DMS 273 (cell line): ENCODE results near the gene TMEM176A.

ENCODE experiments used
- DNase-seq: peaks from one replicate; lab custom pipeline; 2025; ENCODE audit not compliant: unreplicated experiment; lab: John Stamatoyannopoulos, UW

The TMEM176A gene

DNA sequence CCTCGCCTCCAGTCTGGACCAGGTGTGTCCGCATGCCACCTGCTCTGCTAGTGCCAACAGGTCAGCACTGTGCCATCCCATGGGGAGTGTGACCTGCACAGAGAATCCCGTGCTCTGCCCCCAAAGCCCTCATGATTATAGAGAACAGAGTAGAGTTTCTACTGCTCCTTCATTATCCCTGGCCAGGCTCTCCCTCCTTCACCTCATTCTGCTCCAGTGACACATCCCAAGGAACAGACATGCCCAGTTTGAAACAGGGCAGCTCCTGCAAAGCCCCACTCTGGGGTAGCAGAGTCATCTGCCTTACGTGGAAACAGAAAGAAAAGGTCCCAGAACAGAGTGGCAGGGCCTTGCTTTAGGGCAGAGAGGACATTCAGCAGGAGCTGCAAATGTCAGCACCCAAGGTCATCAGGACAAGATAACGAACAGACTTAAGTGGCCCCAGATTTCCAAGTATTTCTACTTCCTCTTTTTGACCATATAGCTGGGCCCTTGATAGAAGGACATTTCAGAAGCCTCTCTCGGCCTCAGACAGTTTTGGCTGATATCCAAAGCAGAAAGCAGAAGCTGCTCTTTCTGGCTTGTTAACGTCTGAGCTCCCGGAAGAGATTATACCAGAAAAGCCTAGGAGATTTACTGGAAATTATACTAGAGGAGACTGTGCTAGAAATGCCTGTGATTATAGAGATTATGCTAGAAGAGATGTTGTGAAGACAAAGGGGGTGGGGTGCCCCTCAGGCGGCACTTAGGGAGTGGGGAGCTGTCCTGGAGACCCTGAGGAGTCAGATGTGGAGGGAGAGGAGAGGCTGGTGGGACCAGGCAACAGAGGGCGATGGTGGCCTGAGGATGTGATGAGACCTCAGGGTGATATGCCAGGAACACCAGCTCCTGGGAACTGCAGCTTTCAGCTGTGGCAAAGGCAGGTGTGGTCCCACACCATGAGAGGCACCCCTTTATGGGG is 13.0 kb upstream of the TMEM176A start:
- DNase-seq: peak; percentile 47

GRCh38 chr7:150788474-150789269 is 11.9 kb upstream of the TMEM176A start:
- peak; percentile 67 for DNase-seq

DNA sequence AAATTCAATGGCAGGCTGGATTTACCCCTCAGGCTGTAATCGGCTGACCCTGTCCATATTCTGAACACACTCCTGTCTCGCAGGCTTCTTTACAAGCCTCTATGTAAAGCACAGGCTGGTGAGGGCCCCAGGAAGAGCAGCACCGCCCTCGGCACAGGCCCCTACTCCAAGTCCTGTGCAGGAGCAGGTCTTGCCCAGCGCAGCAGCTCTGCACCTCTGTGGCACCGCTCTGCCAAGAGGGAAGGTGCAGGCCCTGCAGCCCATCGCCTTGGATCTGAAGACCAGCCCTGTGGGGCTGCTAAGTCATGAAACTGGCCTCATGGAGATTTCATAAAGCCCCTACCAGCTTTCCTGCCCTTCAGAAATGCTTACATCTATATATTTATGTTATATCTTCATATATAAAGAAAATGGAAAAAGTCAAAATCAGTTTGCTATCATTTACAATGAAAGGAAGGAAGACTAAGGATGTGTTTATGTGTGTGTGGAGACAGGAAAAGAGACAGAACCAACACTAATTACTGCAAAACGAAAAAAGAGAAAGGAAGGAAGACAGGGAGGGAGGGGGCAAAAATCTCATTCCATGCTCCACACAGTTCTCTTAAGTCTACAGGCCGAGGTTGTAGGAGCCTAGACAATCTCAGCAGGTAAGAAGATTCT is 10.0 kb upstream of the TMEM176A start:
- no peak for DNase-seq

GRCh38 chr7:150791304-150791703 is 9.3 kb upstream of the TMEM176A start:
- DNase-seq: no peak

GRCh38 chr7:150791746-150792452 is 8.7 kb upstream of the TMEM176A start:
- no peak for DNase-seq

GRCh38 chr7:150793569-150794238 is 6.9 kb upstream of the TMEM176A start:
- DNase-seq: no peak

- no peak for DNase-seq
Observed at GRCh38 chr7:150797661-150798060, 2.9 kb upstream of the TMEM176A start.

DNA sequence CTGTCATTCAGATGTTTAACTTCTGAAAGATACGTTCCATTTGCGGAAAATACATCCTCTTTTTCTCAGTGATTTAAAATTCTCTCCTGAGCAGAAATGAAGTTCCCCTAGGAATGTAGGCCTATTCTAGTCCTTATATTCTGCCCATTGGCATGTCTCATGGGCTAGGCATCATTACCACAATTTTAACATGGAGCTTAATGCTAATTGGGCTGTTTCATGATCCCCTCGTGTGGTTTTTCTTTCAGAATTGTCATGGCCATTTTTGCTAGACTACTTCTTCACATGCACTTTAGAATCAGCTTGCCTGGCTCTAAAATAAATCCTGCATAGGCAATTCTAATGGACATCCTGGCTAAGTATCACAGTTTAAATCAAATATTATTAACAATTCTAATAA is 1.4 kb upstream of the TMEM176A start:
- no peak for DNase-seq

DNA sequence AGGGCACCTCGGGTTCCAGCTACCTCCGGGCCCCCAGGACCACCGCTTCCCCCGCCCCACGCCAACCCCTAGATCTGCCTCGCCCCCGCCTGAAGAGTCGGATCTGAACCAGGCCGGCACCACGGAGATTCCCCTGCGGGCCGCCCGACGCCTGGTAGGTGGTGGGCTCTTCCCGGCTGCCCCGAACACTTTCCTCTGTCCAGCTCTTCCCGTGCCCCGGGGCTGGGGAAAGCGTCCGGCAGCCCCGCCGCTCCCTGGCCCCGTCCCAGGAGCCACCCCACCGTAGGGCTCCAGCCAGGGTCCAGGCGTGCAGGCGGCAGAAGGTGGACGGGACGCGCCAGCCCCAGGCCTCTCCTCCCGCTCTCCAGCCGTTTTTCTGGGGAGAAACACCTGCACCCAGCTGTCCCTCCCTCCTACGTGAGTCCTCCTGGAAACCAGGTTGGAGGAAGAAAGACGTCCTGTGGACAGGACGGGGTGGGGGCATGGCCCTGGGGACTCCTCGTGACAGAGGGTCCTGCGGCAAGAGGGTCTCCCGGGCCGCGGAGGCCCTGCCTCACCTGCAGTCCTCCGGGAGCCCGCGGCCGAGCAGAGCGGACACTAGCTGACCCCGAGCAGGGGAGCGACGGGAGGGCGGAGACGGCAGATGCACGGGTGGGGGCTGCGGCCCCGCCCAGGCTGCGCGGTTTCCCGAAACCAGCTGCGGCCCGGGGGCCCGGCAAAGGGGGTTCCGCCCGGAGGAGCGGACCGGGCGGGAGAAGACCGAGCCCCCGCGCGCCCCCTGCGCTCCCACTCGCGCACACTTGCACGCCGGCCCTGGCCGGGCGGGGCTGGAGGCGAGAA is 608 bp upstream of the TMEM176A start, which contains the start of gene TMEM176B:
TMEM176B (minus strand) TSS at position 624 of the 840 bp plus-strand sequence. CDS start 3,795 bp downstream, outside the sequence.
- peak; percentile 32 for DNase-seq

- no peak for DNase-seq
Observed at GRCh38 chr7:150801242-150801945, 825 bp downstream of the TMEM176A start.

DNA sequence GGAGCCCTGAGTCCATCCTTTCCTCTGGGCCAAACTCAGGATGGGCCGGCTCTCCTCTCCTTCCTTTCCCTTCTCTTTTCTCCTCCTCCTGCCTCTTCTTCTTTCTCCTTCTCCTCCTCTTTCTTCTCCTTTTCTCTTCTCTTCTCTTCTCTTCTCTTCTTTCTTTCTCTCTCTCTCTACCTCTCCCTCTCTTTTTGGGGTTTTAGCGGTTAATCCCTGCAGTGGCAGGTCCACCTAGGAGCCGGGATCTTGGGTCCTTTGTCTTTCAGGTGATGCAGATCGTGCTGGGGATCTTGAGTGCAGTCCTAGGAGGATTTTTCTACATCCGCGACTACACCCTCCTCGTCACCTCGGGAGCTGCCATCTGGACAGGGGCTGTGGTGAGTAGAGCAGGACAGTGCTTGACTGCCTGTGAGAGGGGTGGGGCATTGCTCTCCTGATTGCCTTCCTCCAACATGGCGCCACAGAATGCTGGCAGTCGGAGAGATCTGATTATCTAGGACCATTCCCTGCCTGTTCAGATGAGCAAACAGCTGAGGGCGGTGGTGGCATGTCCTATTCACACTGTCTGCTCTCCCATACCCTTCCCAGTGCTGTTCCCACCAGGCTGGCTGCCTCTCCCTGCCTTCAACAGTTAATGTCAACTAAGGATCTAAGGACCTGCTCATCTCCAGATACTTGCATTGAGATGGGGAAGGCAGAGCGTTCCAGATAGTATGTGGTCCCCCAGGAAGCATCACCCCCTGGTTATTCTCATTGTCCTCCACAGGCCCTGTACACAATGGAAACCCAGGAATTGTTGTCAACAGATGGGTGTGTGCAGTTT is 1.6 kb downstream of the TMEM176A start:
- no peak for DNase-seq

DNA sequence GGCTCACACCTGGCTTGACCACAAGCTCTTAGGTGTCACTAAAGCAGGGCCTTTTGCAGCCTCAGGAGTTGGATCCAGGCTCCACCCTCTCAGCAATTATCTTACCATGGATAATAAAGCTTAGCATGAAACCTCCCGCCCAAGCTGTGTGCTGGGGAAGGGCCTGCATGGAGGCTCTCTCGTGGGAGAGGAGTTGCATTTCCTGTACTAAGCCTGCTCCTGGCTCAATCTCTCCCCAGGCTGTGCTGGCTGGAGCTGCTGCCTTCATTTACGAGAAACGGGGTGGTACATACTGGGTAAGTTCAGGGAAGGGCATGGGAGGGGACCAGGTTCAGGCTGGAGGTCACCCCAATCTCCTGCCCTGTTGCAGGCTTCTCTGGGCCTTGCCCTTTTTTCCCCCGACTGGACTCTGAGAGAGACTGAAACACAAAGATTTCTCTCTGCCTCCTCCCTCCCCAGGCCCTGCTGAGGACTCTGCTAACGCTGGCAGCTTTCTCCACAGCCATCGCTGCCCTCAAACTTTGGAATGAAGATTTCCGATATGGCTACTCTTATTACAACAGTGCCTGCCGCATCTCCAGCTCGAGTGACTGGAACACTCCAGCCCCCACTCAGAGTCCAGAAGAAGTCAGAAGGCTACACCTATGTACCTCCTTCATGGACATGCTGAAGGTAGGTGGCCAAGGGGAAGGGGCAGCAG is 2.7 kb downstream of the TMEM176A start:
- DNase-seq: no peak

DNA sequence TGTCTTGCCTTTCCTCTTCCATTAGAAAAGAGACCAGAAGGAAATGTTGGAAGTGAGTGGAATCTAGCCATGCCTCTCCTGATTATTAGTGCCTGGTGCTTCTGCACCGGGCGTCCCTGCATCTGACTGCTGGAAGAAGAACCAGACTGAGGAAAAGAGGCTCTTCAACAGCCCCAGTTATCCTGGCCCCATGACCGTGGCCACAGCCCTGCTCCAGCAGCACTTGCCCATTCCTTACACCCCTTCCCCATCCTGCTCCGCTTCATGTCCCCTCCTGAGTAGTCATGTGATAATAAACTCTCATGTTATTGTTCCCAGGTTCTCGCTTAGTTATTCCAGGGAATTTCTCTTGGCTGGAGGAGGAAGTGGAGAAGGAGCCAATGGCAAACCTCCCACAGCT is 4.2 kb downstream of the TMEM176A start:
- DNase-seq: no peak

DNA sequence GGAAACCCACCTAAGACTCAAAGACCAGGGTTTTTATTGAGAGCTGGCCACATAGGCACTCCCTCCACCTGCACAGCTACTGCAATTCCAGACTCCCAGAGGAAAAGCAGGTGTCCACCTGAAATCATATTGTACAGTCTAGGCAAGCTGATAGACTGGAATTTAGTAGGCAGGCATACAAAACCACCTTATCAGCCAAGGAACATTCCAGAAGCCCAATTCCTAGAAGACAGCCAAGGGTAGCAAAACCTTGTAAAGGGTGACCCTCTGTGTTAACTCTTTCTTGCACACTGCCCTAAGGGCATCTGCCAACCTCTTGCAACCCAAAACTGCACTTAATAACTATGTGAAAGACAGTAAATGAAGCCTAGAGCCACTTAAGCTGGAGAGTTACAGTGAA is 5.3 kb downstream of the TMEM176A start:
- no peak for DNase-seq

- no peak for DNase-seq
Observed at GRCh38 chr7:150806454-150806853, 5.9 kb downstream of the TMEM176A start.

- DNase-seq: no peak
Observed at GRCh38 chr7:150806863-150807262, 6.3 kb downstream of the TMEM176A start.
